ENCODE results near the gene ASB11. TPM values are rescaled to one million over a fixed set of nuclear protein-coding genes. Genes with fewer than 3 reads are reported as not detected.

The ASB11 gene, protein sequence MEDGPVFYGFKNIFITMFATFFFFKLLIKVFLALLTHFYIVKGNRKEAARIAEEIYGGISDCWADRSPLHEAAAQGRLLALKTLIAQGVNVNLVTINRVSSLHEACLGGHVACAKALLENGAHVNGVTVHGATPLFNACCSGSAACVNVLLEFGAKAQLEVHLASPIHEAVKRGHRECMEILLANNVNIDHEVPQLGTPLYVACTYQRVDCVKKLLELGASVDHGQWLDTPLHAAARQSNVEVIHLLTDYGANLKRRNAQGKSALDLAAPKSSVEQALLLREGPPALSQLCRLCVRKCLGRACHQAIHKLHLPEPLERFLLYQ
- total RNA-seq: not detected

DNA sequence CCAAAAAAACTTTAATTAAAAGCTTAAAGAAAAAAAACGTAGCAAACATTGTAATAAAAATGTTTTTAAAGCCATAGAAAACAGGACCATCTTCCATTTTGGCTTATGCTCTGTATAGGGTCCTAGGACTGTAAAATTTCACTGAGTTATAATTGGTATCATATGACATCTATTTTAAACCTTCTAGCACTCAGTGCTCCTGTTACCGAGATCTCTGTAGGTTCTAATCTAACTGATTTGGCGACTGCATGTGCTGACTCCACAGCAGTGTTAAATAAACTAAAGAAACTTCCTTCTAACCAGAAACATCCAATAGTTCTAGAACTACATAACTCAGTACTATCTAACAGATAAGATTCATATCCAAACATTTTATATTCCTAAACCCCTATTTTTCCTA, at the start of gene ASB11:
ASB11 (minus strand) TSS at position 132 of the 400 bp plus-strand sequence; CDS start at position 97, 35 bp downstream.
- no peak for DNase-seq (ENCODE audit: low spot score)
- no peaks in the 10 kb centered on the region for H3K9me3 ChIP-seq
- no peaks in the 10 kb centered on the region for H3K4me1 ChIP-seq (ENCODE audit: control insufficient read depth in 1 of 2, low read depth in 2 of 2)
- H3K27me3 ChIP-seq (replicated peaks; ENCODE audit: insufficient read depth): no peaks in the 10 kb centered on the region
- H3K27ac ChIP-seq: no peak within 1 kb of the TSS
- TF ChIP-seq, protein P1, sequence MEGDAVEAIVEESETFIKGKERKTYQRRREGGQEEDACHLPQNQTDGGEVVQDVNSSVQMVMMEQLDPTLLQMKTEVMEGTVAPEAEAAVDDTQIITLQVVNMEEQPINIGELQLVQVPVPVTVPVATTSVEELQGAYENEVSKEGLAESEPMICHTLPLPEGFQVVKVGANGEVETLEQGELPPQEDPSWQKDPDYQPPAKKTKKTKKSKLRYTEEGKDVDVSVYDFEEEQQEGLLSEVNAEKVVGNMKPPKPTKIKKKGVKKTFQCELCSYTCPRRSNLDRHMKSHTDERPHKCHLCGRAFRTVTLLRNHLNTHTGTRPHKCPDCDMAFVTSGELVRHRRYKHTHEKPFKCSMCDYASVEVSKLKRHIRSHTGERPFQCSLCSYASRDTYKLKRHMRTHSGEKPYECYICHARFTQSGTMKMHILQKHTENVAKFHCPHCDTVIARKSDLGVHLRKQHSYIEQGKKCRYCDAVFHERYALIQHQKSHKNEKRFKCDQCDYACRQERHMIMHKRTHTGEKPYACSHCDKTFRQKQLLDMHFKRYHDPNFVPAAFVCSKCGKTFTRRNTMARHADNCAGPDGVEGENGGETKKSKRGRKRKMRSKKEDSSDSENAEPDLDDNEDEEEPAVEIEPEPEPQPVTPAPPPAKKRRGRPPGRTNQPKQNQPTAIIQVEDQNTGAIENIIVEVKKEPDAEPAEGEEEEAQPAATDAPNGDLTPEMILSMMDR (IDR thresholded peaks at IDR 0.05): no peak
- ATAC-seq (ENCODE audit: insufficient number of reproducible peaks, low FRiP score, low read depth): no peak
- no peaks in the 10 kb centered on the region for H3K36me3 ChIP-seq
- no peak within 1 kb of the TSS for H3K4me3 ChIP-seq

DNA sequence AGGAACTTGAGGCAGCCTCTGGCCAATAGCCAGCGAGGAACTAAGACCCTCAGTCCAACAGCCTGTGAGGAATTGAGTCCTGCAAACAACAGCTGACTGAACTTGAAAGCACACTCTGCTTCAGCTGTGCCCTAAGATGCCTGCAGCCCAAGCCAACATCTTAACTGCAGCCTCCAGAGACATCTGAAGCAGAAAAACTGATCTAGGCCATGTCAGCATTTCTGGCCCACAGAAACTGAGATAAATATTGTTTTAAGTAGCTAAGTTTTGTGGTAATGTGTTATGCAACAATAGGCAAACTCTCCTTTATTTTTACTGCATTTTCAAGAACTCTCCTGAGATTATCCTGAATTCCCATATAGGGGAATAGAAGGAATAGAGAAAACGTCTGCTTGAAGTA, 44.3 kb upstream of the ASB11 start:
- no peaks in the 10 kb centered on the region for H3K9me3 ChIP-seq
- no peak overlapping the region for H3K27ac ChIP-seq
- H3K27me3 ChIP-seq (replicated peaks; ENCODE audit: insufficient read depth): no peaks in the 10 kb centered on the region
- H3K4me3 ChIP-seq: no peak overlapping the region
- no peak for ATAC-seq (ENCODE audit: insufficient number of reproducible peaks, low FRiP score, low read depth)
- no peaks in the 10 kb centered on the region for H3K36me3 ChIP-seq
- H3K4me1 ChIP-seq (ENCODE audit: control insufficient read depth in 1 of 2, low read depth in 2 of 2): no peaks in the 10 kb centered on the region
- TF ChIP-seq, protein P1 (IDR thresholded peaks at IDR 0.05): no peak
- no peak for DNase-seq (ENCODE audit: low spot score)

DNA sequence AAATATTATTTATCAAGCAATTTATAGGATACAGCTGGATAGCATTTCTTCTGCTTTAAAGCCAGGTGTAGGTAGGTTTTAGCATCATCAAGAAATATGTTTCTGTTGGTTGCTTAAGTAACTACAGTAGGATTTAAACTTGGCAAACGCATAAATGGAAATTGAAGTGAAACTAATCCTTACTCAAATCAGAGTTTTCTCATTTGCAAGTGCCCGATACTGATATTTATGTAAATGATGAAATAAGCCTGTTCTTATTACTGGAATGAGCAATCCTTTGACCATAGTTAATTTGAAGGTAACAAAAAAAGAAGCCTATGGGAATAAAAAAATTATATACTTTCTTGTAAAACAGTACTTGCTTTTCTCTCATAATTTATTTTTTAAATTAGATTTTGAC, 43.1 kb upstream of the ASB11 start:
- Histone ChIP-seq H3K36me3 (no peaks in the 10 kb centered on the region), H3K27me3 (replicated peaks; ENCODE audit: insufficient read depth) (no peaks in the 10 kb centered on the region), H3K27ac (no peak overlapping the region), H3K9me3 (no peaks in the 10 kb centered on the region), H3K4me1 (ENCODE audit: control insufficient read depth in 1 of 2, low read depth in 2 of 2) (no peaks in the 10 kb centered on the region), H3K4me3 (no peak overlapping the region)
- TF ChIP-seq, protein P1 (IDR thresholded peaks at IDR 0.05): no peak
- ATAC-seq (ENCODE audit: insufficient number of reproducible peaks, low FRiP score, low read depth) (no peak), DNase-seq (ENCODE audit: low spot score) (no peak)

DNA sequence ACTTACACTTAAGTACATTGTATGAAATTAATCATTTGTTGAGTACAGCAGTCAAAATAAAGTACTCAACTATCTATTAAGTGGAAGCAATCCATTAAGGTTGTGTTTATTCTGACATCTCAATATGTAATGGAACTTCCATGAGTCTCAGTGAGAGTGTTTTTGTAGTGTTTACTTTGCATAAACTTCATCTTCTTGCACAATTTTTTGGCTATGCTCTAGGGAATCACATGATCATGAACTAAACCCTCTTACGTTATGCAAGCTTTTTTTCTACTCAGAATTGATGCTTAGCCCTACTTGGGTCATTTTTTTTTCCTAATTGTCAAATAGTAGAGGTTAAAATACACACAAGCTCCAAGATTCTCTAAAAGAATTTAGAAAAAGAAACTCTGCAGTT, 41.0 kb upstream of the ASB11 start:
- Histone ChIP-seq H3K36me3 (no peaks in the 10 kb centered on the region), H3K4me1 (ENCODE audit: control insufficient read depth in 1 of 2, low read depth in 2 of 2) (no peaks in the 10 kb centered on the region), H3K4me3 (no peak overlapping the region), H3K27me3 (replicated peaks; ENCODE audit: insufficient read depth) (no peaks in the 10 kb centered on the region), H3K9me3 (no peaks in the 10 kb centered on the region), H3K27ac (no peak overlapping the region)
- no peak for ATAC-seq (ENCODE audit: insufficient number of reproducible peaks, low FRiP score, low read depth)
- no peak for DNase-seq (ENCODE audit: low spot score)
- TF ChIP-seq, protein P1 (IDR thresholded peaks at IDR 0.05): no peak

DNA sequence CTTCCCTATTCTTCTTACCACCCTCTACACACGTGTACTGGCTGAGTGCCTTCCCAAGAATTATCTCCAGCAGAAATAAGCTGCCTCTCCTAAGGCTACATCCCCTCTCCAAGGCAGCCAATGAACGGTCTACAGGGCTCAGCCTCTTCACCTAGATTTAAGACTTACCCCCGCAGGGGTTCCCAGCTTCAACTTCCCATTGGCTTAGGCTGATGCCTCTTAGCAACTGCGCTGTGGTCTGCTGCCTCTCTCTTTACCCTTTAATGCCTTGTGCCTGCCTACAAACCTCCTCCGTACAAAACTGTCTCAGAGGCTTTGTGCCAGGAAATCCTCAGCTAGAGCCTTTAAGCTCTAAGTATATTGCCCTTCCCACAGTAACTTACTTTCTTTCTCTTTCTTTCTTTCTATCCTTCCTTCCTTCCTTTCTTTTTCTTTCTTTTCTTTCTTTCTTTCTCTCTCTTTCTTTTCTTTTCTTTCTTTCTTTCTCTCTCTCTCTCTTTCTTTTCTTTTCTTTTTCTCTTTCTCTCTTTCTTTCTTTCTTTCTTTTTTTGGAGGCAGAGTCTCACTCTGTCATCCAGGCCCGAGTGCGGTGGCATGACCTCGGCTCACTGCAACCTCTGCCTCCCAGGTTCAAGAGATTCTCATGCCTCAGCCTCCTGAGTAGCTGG, 35.0 kb upstream of the ASB11 start:
- DNase-seq (ENCODE audit: low spot score): no peak

More for the DNA sequence above, 35.0 kb upstream of the ASB11 start:
- Histone ChIP-seq H3K4me3 (no peak overlapping the region), H3K36me3 (no peaks in the 10 kb centered on the region), H3K9me3 (no peaks in the 10 kb centered on the region), H3K4me1 (ENCODE audit: control insufficient read depth in 1 of 2, low read depth in 2 of 2) (no peaks in the 10 kb centered on the region), H3K27ac (no peak overlapping the region), H3K27me3 (replicated peaks; ENCODE audit: insufficient read depth) (no peaks in the 10 kb centered on the region)
- TF ChIP-seq, protein P1 (IDR thresholded peaks at IDR 0.05): no peak
- no peak for ATAC-seq (ENCODE audit: insufficient number of reproducible peaks, low FRiP score, low read depth)
